Measurements from ENCODE around the gene CSPG4. TPM values are rescaled to one million over a fixed set of nuclear protein-coding genes. Genes with fewer than 3 reads are reported as not detected.

The CSPG4 gene
- total and polyA plus RNA-seq, 2 of the 13 experiments (the other 11 are each of a cell fraction or from before 2014, with no cell fraction given), result 0.01 to 0.04 TPM

GRCh38 chr15:75646944-75647364, 65.7 kb downstream of the CSPG4 start:
- CTCF ChIA-PET (ENCODE audit: low intra/inter-chr PET ratio, low total read pairs), result no interaction called here
- FAIRE-seq, result no peak
- TF ChIP-seq ZNF484 (CRISPR knock-in tag; IDR thresholded peaks at IDR 0.05; ENCODE audit: borderline replicate concordance, low read depth) (no peak), HOXA7 (CRISPR knock-in tag; IDR thresholded peaks at IDR 0.05) (no peak), GLI4 (CRISPR knock-in tag; IDR thresholded peaks at IDR 0.05; ENCODE audit: borderline replicate concordance) (0 out of 2 replicates have a peak, but pooled peaks have one; percentile 65), RERE (CRISPR knock-in tag; IDR thresholded peaks at IDR 0.05; ENCODE audit: low read depth) (no peak), FOXJ3 (CRISPR knock-in tag; IDR thresholded peaks at IDR 0.05; ENCODE audit: borderline replicate concordance) (no peak), SP2 (CRISPR knock-in tag; IDR thresholded peaks at IDR 0.05) (no peak), SOX5 (CRISPR knock-in tag; IDR thresholded peaks at IDR 0.05; ENCODE audit: borderline replicate concordance) (no peak)
- TF ChIP-seq, protein P1, sequence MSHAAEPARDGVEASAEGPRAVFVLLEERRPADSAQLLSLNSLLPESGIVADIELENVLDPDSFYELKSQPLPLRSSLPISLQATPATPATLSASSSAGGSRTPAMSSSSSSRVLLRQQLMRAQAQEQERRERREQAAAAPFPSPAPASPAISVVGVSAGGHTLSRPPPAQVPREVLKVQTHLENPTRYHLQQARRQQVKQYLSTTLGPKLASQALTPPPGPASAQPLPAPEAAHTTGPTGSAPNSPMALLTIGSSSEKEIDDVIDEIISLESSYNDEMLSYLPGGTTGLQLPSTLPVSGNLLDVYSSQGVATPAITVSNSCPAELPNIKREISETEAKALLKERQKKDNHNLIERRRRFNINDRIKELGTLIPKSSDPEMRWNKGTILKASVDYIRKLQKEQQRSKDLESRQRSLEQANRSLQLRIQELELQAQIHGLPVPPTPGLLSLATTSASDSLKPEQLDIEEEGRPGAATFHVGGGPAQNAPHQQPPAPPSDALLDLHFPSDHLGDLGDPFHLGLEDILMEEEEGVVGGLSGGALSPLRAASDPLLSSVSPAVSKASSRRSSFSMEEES (CRISPR knock-in tag; IDR thresholded peaks at IDR 0.05), result 0 out of 2 replicates have a peak, but pooled peaks have one; percentile 6
- TF ChIP-seq, protein P2, sequence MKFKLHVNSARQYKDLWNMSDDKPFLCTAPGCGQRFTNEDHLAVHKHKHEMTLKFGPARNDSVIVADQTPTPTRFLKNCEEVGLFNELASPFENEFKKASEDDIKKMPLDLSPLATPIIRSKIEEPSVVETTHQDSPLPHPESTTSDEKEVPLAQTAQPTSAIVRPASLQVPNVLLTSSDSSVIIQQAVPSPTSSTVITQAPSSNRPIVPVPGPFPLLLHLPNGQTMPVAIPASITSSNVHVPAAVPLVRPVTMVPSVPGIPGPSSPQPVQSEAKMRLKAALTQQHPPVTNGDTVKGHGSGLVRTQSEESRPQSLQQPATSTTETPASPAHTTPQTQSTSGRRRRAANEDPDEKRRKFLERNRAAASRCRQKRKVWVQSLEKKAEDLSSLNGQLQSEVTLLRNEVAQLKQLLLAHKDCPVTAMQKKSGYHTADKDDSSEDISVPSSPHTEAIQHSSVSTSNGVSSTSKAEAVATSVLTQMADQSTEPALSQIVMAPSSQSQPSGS (CRISPR knock-in tag; IDR thresholded peaks at IDR 0.05), result no peak
- TF ChIP-seq, protein P3, sequence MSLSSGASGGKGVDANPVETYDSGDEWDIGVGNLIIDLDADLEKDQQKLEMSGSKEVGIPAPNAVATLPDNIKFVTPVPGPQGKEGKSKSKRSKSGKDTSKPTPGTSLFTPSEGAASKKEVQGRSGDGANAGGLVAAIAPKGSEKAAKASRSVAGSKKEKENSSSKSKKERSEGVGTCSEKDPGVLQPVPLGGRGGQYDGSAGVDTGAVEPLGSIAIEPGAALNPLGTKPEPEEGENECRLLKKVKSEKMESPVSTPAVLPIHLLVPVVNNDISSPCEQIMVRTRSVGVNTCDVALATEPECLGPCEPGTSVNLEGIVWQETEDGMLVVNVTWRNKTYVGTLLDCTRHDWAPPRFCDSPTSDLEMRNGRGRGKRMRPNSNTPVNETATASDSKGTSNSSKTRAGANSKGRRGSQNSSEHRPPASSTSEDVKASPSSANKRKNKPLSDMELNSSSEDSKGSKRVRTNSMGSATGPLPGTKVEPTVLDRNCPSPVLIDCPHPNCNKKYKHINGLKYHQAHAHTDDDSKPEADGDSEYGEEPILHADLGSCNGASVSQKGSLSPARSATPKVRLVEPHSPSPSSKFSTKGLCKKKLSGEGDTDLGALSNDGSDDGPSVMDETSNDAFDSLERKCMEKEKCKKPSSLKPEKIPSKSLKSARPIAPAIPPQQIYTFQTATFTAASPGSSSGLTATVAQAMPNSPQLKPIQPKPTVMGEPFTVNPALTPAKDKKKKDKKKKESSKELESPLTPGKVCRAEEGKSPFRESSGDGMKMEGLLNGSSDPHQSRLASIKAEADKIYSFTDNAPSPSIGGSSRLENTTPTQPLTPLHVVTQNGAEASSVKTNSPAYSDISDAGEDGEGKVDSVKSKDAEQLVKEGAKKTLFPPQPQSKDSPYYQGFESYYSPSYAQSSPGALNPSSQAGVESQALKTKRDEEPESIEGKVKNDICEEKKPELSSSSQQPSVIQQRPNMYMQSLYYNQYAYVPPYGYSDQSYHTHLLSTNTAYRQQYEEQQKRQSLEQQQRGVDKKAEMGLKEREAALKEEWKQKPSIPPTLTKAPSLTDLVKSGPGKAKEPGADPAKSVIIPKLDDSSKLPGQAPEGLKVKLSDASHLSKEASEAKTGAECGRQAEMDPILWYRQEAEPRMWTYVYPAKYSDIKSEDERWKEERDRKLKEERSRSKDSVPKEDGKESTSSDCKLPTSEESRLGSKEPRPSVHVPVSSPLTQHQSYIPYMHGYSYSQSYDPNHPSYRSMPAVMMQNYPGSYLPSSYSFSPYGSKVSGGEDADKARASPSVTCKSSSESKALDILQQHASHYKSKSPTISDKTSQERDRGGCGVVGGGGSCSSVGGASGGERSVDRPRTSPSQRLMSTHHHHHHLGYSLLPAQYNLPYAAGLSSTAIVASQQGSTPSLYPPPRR (CRISPR knock-in tag; IDR thresholded peaks at IDR 0.05; ENCODE audit: borderline replicate concordance), result no peak

More at GRCh38 chr15:75646944-75647364, 65.7 kb downstream of the CSPG4 start:
- Histone ChIP-seq H3K9ac (ENCODE audit: insufficient read depth, low read depth, low read length) (peak overlapping the region; percentile 89), H3K27ac (ENCODE audit: extremely low read length, insufficient read depth, low read length) (peak overlapping the region; percentile 98), H3K4me2 (ENCODE audit: low read depth, low read length) (peak overlapping the region; percentile 97), H2AFZ (ENCODE audit: low read length) (peak overlapping the region; percentile 59), H3K4me3 (replicated peaks in 1 of 3; ENCODE audit: insufficient read depth in 1 of 3, low read depth in 2 of 3, low read length in 3 of 3) (peak overlapping the region; percentile 83 to 96 (median 93)), H3K9me3 (ENCODE audit: low read length) (no peaks in the 10 kb centered on the region), H3K36me3 (replicated peaks in 1 of 2; ENCODE audit: control insufficient read depth in 1 of 2, insufficient read depth in 2 of 2, low read length in 2 of 2) (no peaks in the 10 kb centered on the region), H3K4me1 (ENCODE audit: insufficient read depth, low read length) (peaks cover 48% of the 10 kb centered on the region), H4K20me1 (ENCODE audit: insufficient read depth, low read length) (peaks cover 7% of the 10 kb centered on the region; the same call in 1 of the 2 replicates), H3K27me3 (ENCODE audit: control insufficient read depth in 1 of 2, insufficient read depth in 2 of 2, low read length in 2 of 2) (peaks cover 0 to 2% of the 10 kb centered on the region in 2 experiments; a peak in 1 of 5 replicates), H3K79me2 (ENCODE audit: insufficient read depth, low read length) (peaks cover 45% of the 10 kb centered on the region)
- BruUV-seq (replicated peaks), result TSS peak; percentile 61
- intact Hi-C loops (cut with micrococcal nuclease; ENCODE audit: unreplicated experiment), result no loop called here
- DNase-seq (ENCODE audit: low spot score), result no peak
- POLR2A ChIA-PET, result interaction anchor here (0.9 to 2.6 kb wide), 17 partner anchors 9 to 279 kb away, joined by 3 to 39 read pairs (median 6); partner anchors contain the start of genes IMP3, MAN2C1, PTPN9 and SIN3A
- ATAC-seq, result peak; percentile 5; the same call in 2 of the 3 replicates
- WGBS (ENCODE audit: low lambda C conversion rate), result 2% methylated on average over 25 of the region's 26 CpGs
- in situ Hi-C loops (cut with HindIII; ENCODE audit: extremely low pct_ligation_motif_present, low pct_unique_long_range_greater_than_20kb), result loop anchor here (5.0 to 10.0 kb wide), 2 partner anchors 35 to 282 kb away; partner anchors contain the start of gene MAN2C1

All from HepG2 (cell line).